ENCODE data around the gene CYP4F3.

Gene CYP4F3

GRCh38 chr19:15621801-15622200, 18.9 kb upstream of the CYP4F3 start:
- no peak overlapping the region for H3K4me3 ChIP-seq (ENCODE audit: low read length)
- no peak for TF ChIP-seq ZNF274 (IDR thresholded peaks at IDR 0.05; ENCODE audit: low read depth, low read length)

- no peak overlapping the region for H3K4me3 ChIP-seq (ENCODE audit: low read length)
- TF ChIP-seq ZNF274 (IDR thresholded peaks at IDR 0.05; ENCODE audit: low read depth, low read length): no peak
Observed at GRCh38 chr19:15622991-15623390, 17.7 kb upstream of the CYP4F3 start.

- no peak overlapping the region for H3K4me3 ChIP-seq (ENCODE audit: low read length)
- TF ChIP-seq ZNF274 (IDR thresholded peaks at IDR 0.05; ENCODE audit: low read depth, low read length): no peak
Observed at GRCh38 chr19:15623711-15624318, 16.9 kb upstream of the CYP4F3 start.

GRCh38 chr19:15628236-15629002, 12.3 kb upstream of the CYP4F3 start:
- TF ChIP-seq ZNF274 (IDR thresholded peaks at IDR 0.05; ENCODE audit: low read depth, low read length): no peak
- H3K4me3 ChIP-seq (ENCODE audit: low read length): no peak overlapping the region

- no peak overlapping the region for H3K4me3 ChIP-seq (ENCODE audit: low read length)
- TF ChIP-seq ZNF274 (IDR thresholded peaks at IDR 0.05; ENCODE audit: low read depth, low read length): no peak
Observed at GRCh38 chr19:15629003-15629880, 11.5 kb upstream of the CYP4F3 start.

GRCh38 chr19:15631817-15632216, 8.9 kb upstream of the CYP4F3 start:
- no peak overlapping the region for H3K4me3 ChIP-seq (ENCODE audit: low read length)
- no peak for TF ChIP-seq ZNF274 (IDR thresholded peaks at IDR 0.05; ENCODE audit: low read depth, low read length)

GRCh38 chr19:15633082-15633835, 7.4 kb upstream of the CYP4F3 start:
- H3K4me3 ChIP-seq (ENCODE audit: low read length): no peak overlapping the region
- no peak for TF ChIP-seq ZNF274 (IDR thresholded peaks at IDR 0.05; ENCODE audit: low read depth, low read length)

- TF ChIP-seq ZNF274 (IDR thresholded peaks at IDR 0.05; ENCODE audit: low read depth, low read length): no peak
- H3K4me3 ChIP-seq (ENCODE audit: low read length): no peak overlapping the region
Observed at GRCh38 chr19:15634105-15634504, 6.6 kb upstream of the CYP4F3 start.

GRCh38 chr19:15635016-15635805, 5.5 kb upstream of the CYP4F3 start:
- H3K4me3 ChIP-seq (ENCODE audit: low read length): no peak overlapping the region
- no peak for TF ChIP-seq ZNF274 (IDR thresholded peaks at IDR 0.05; ENCODE audit: low read depth, low read length)

- no peak overlapping the region for H3K4me3 ChIP-seq (ENCODE audit: low read length)
- TF ChIP-seq ZNF274 (IDR thresholded peaks at IDR 0.05; ENCODE audit: low read depth, low read length): no peak
Observed at GRCh38 chr19:15636026-15636425, 4.7 kb upstream of the CYP4F3 start.

GRCh38 chr19:15639596-15639995, 1.1 kb upstream of the CYP4F3 start:
- no peak overlapping the region for H3K4me3 ChIP-seq (ENCODE audit: low read length)
- TF ChIP-seq ZNF274 (IDR thresholded peaks at IDR 0.05; ENCODE audit: low read depth, low read length): no peak

- H3K4me3 ChIP-seq (ENCODE audit: low read length): no peak overlapping the region
- TF ChIP-seq ZNF274 (IDR thresholded peaks at IDR 0.05; ENCODE audit: low read depth, low read length): no peak
Observed at GRCh38 chr19:15640904-15641597, 354 bp downstream of the CYP4F3 start.

All from GM08714 (cell line).